Germinal center (tissue), 1 donor: ENCODE results near the gene TBXA2R.
"Not testable (repeated sequence)": the region's sequence is repeated elsewhere in the genome, so short reads cannot be mapped to it uniquely, and the experiment has no call there.

Experiments
- DNase-seq: peaks from one replicate; pipeline ENCODE4 v3.0.0; 2012; ENCODE audit warnings: mixed read lengths, low spot score

TBXA2R gene

DNA sequence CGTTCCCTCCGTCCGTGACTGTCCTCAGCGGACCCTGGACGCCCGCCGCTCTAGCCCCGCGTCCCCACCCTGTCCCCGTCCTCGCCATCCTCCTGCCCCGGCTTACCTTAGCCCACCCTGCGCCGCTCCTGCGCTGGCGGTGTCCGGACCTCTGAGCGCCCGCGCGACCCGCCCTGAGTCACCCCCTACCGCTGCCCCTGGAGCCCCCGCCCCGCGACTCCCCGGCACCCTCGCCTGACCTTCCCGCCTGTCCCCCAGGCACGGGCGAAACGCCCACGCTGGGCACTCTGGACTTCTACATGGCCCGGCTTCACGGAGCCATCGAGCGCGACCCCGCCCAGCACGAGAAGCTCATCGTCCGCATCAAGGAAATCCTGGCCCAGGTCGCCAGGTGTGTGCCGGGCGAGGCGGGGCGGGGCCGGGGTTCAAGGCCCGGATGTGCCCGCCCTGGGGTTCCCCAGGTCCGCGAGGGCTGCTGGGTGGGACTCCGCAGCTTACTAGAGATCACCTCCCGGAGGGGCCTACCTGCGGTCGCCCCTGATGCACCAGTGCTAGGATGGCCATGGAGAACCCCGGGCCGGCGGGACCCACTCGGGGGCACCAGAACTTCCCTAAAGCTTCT, 28.8 kb downstream of the TBXA2R start:
- DNase-seq: no peak

DNA sequence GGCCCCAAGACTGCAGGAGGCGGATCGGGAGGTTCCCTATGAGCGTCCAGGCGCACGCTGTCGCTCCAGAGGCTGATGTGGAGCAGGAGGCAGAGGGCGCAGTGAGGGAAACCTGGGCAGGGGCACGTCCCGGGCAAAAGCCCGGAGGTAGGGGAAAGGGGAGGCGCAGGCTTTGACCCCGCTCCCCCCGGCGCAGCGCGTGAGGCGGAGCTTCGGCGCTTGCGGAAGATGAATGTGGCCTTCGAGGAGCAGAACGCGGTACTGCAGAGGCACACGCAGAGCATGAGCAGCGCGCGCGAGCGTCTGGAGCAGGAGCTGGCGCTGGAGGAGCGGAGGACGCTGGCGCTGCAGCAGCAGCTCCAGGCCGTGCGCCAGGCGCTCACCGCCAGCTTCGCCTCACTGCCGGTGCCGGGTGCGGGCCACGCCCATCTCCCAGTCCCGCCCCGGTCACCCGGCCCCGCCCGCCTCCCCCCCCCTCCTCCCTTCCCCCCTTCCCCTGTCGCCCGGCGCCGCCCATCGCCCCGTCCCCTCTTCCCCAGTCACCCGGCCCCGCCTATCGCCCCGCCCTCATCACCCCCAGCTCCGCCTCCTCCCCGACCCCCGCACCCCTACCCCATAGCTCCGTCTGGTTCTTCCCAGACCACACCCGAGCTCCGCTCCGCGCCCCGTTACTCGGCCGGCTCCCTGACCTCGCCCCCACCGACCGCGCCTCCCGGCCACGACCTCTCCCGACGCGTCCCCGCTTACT, 29.8 kb downstream of the TBXA2R start:
- no peak for DNase-seq

DNA sequence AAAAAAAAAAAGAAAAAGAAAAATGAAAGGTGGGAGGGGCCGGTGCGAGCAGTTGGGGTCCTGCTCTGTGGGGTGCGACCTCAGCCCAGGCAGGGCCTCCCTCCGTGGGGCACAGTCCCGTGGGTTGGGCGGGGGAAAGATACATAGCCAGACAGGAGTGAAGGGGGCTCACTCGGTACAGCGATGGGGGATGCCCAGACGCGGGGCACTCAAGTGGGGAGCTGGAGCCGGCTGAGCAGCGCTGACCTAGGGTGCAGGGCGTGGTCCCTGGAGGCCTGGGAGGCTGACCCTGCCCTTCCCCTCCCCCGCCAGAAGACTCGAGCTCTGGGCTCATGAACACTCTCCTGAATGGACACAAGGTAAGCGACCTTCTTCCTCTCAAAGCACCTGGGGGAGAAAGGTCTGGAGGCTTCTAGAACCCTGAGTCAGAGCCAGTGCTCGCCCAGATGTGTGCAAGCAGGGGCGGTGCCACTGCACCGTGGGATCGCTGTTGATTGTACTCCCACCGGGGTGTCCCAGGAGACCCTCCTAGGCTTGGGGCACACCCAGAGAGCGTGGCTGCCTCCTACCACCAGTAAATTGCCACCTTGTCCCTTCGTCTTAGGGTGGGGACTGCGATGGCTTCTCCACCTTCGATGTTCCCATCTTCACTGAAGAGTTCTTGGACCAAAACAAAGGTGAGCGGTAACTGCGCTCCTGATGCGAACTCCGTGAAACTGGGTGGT, 30.6 kb downstream of the TBXA2R start:
- DNase-seq: no peak

DNA sequence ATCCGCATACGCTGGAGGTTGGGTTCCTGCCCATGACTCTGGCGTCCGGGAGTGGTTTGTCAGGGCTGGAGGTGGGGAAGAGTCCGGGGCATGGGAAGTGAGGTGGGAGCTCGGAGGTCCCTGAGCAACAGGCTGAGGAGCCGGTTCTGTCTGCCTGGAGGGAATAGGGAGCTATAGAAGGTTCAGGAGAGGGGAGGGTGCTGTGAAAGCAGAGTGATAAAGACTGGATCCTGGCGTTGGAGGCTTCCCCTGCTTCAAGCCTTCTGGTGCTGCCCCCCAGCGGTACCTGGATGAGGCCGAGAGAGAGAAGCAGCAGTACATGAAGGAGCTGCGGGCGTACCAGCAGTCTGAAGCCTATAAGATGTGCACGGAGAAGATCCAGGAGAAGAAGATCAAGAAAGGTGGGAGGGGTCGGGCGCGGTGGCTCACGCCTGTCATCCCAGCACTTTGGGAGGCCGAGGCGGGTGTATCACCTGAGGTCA, 31.4 kb downstream of the TBXA2R start:
- no peak for DNase-seq

DNA sequence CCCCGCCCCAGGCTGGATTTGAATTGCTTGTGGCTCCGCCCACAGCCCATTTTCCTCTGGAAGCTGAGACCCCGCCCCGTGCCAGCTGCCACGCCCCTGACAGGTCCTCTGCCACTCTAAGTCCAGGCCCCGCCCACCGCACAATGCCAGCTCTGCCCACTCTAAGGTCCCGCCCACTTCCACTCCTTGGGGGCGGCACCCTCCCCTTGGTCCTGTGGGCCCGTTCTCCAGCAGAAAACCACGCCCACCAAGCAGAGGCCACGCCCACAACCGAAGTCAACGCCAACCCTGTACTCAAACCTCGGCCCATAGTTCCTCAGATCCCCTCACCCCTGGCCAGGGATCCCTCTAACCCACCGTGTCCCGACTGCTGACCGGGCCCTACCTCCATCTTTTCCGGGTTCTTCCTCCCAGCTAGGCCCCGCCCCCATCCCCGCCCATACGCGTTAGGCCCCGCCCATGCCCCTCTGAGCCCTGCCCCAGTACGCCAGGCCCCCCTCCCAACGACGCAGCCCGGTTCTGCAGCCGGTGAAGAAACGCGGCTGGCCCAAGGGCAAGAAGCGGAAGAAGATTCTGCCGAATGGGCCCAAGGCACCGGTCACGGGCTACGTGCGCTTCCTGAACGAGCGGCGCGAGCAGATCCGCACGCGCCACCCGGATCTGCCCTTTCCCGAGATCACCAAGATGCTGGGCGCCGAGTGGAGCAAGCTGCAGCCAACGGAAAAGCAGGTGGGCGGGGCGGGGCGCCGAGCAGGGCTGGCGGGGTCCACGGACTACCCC, 32.6 kb downstream of the TBXA2R start:
- peak; percentile 91 for DNase-seq

DNA sequence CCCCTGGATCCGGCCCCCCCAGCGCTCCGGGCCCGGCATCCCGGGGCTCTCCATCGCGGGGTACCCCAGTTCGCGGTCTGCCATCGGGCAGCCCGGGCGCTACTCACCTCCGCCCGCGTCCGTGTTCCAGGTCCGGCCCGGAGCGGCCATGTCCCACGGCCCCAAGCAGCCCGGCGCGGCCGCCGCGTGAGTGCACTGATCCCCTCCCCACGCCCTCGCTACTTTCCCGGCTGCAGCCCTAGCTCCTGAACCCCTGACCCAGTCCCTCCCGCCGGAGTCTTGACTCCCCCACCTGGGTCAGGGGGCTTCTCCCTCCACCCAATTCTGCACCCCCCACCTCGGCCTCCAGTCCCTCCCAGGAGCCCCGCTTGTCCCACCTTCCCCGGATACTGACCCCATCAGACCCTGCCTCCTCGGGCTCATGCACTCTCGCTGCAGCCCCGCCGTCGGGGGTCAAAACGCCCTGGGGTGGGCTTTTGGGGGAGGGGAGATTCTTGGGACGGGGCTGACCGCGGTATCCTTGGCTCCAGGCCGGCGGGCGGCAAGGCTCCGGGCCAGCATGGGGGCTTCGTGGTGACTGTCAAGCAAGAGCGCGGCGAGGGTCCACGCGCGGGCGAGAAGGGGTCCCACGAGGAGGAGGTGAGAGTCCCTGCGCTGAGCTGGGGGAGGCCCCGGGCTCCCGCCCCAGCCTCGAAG, 33.4 kb downstream of the TBXA2R start:
- no peak for DNase-seq

DNA sequence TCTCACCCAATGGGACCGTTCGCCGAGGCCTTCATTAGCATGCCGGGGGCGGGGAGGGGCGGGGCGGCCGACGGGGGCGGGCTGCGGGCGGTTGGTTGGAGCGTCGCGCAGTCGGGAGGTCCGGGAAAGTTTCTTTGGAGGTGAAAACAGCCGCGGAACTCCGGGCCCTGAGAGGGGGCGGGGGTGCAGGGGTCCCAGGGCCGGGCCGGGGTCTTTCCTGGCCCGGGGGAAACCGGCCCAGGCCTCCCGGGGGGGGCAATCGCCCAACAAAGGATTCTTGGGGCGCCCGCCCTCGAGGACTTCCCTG, 33.9 kb downstream of the TBXA2R start, which contains the start of gene HMG20B:
HMG20B (plus strand) TSS at position 90 of the 307 bp plus-strand sequence. CDS start 366 bp downstream, outside the sequence.
- DNase-seq: no peak

DNA sequence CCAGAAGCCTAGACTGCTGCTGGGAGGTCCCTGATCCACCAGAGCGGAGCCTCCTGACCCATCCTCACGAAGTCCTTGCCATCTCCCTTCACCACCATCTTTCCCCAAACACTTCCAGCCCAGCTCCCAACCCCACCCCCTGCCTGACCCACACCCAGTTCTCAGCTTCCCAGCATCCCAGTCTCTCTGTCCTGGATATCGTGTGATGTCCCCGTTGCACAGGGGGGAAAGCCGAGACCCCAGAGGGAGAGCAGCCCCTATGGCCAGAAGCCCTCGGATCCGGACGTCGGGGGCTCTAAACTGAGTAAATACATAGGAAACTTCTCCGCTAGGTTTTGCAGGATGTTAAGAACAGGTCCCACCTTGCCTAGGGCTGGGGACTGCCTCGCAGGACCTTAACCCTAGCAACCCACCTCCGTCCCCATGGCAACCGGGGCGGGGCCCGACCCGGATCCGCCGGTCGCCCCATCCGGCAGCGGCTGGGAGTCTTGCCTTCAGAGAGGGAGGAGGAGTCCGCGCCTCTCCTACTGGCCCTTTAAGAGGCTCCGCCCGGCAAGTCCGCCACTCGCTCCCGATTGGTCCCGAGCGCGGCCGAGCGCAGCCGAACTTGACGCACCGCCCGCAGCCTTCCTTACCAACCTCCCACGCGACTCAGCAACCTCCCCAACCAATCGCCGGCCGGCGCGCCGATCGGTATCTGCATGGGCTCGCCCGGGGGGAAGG, 34.4 kb downstream of the TBXA2R start:
- peak; percentile 98 for DNase-seq

DNA sequence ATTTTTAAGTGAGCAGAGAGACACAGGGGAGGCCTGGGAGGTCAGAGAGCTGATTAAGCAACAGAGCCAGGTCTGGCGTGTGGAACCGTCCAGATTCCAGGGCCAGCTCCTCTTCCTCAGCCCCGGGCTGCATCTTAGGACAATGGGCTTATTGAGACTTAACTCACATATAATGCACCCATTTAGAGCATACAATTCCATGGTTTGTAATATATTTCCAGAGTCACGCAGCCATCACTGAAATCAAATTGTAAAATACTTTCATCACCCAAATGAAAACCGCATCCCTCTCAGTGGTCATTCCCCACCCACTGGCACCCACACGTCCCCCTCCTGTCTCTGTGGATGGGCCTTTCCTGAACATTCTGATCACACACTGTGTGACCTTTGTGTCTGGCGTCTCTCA, 36.1 kb downstream of the TBXA2R start:
- DNase-seq: no peak

DNA sequence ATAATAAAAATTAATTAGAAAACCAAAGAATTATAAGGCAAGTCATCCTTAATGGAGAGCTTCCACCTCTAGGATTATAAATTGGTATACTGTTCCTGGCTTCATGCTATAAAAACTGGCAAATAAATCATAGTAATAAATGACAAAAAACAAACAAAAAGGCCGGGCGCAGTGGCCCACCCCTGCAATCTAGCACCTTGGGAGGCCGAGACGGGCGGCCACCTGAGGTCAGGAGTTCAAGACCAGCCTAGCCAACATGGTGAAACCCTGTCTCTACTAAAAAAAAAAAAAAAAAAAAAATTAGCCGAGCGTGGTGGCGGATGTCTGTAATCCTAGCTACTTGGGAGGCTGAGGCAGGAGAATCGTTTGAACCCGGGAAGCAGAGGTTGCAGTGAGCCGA, 36.6 kb downstream of the TBXA2R start:
- DNase-seq: not testable (repeated sequence)

DNA sequence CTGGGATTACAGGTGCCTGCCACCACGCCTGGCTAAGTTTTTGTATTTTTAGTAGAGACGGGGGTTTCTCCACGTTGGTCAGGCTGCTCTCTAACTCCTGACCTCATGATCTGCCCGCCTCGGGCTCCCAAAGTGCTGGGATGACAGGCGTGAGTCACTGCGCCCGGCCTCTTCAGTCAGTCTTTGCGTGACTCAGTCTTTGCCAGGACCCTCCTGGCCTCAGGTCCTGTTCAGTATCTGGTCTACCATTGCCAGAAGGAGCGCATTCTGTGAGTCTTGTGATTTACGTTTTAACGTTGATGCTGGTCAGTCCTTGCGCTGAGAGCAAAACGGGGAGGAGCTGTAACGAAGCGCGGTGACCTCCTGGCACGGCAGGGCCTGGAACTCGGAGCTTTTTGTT, 41.5 kb downstream of the TBXA2R start:
- no peak for DNase-seq

DNA sequence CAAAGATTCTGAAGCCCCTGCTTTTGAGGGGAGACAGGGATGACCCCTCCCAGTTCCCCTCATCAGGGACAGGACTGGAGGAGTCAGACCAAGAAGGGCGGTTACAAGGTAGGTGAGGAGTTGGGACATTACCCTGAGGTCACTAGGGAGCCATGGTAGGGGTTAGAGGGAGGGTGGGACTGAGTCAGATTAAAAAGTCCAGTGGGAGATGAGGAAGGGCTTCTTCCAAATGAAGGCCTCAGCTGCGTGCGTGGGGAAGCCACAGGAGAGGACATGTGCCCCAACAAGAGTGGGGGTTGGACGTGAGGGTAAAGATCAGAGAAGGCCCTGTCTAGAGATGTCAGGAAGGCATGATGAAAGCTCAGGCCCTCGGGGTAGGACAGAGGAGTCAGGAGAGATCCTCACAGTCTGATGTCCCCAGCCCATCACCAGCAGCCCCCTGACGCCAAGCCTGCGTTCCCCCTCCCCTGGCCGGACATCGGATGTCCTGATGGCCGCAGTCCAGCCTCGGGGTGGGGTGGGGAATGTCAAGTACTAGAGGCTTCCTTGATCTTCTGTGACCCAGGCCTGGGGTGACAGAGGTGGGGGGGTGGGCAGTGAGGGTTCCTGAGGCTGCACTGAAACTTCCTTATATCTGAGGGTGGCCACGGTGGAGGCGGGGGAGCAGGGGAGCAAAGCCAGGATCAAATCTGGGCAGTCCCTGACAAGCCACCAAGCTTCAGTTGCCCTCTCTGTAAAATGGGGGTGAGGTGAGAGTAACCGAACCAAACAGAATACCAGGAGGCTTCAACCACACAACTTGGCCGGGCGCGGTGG, 42.8 kb downstream of the TBXA2R start:
- DNase-seq: no peak

DNA sequence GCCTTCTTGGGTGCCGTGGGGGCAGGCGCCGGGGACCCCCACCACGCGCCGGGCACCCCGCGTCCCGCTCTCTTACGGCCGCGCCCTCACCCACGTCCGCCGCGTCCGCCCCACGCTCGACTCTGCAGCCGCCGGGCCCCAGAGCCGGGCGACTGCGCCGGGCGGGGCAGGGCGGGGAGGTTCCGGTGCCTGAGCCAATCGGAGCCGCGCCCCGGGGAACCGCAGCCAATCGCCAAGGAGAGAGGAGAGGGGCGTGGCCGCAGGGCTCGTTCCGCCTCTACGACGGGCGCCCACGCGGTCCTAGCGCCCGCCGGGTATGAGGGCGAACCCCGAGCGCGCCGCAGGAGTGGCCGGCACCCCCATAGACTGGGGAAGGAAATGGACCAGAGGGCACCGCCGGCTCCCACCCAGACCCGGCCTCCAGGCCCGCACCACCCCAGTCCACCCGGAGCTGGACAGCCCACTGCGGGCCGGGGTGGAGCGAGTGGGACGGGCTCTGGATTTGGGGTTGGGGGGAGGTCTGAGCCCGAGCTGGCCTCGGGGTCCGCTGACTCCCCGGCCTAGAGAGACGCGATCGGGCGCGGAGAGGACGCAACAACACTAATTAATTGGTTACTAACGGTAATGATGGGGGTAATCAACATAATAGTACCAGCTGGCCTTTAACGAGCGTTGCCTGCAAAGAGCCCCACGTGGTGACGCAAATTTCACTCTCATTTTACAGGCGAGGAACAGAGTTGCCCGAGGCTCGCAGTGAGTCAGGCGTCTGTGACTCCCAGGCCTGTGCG, 49.0 kb downstream of the TBXA2R start, which contains the start of gene MFSD12:
MFSD12 (minus strand) TSS at position 126 of the 788 bp plus-strand sequence. CDS start 183 bp downstream, outside the sequence.
- peak; percentile 100 for DNase-seq

DNA sequence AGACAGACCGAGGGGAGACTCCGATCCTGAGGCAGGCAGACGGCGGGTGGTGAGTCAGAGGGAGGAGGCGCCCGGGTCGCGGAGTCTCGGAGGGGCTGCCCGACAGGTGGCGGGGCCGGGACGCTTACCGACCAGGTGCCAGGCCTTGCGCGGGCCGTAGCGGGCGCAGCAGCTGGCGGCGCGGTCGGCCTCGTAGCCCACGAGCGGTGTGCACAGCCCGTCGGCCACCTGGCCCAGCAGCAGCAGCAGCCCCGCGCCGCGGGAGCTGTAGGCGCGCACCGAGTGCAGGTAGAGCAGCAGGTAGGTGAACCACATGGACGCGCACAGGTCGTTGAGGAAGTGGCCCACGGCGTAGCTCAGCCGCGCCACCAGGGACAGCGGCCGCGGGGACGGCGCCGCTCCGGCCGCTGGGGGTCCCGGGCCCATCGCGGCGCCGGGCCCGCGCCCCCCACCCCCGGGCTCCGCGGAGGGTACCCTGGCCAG, 49.7 kb downstream of the TBXA2R start:
- peak; percentile 70 for DNase-seq

DNA sequence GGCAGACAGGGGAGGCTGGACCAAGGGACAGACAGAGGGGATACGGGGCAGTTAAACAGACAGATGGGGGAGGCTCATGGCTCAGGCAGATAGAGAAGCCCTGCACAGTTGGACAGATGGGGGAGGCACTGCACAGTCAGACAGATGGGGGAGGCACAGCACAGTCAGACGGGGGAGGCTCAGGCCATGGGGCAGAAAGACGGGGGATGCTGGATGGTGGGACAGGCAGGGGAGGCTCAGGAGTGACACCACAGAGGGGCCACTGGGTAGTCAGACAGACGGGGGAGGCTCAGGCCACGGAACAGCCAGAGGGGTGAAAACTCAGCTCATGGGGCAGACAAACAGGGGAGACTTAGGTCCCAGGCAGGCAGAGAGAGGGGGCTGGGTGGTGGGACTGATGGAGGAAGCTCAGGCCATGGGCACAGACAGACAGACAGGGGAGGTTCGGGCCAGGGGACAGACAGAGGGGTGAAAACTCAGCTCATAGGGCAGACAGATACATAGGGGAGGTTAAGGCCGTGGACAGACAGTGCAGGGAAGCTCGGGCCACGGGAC, 50.2 kb downstream of the TBXA2R start:
- no peak for DNase-seq

DNA sequence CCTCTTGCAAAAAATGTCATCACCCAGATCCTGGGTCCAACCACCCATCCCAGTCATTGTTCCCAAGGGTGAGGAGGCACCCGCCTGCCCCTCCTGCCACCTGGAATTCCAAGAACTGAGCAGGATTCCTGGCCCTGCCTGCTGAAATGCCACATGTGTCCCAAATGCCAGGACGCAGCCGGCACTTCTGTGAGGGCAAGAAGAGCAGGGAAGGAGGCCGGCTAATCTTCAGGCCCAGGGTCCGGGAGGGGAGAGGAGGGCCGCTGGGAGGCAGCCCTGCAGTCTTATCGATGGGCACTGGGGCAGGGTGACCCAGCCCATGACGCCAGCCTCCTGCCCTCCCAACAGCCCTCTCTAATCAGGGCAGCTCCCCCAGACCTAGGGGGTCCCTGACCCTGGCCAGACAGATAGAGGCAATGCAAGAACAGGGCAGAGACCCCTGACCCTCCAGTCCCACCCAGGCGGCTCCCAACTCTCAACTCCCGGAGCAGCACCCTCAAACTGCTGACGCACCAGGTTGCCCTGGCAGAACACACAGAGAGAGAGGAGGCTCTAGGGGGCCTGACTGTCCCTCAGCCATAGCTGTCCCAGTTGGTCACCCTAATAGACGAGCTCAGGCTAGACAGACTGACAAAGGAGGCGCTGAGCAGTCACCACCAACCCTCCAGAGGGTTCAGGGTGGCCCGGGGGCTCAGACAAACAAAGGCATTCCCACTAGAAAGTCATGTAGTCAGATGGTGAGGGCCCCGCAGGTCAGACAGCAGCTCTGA, 50.8 kb downstream of the TBXA2R start:
- DNase-seq: no peak

DNA sequence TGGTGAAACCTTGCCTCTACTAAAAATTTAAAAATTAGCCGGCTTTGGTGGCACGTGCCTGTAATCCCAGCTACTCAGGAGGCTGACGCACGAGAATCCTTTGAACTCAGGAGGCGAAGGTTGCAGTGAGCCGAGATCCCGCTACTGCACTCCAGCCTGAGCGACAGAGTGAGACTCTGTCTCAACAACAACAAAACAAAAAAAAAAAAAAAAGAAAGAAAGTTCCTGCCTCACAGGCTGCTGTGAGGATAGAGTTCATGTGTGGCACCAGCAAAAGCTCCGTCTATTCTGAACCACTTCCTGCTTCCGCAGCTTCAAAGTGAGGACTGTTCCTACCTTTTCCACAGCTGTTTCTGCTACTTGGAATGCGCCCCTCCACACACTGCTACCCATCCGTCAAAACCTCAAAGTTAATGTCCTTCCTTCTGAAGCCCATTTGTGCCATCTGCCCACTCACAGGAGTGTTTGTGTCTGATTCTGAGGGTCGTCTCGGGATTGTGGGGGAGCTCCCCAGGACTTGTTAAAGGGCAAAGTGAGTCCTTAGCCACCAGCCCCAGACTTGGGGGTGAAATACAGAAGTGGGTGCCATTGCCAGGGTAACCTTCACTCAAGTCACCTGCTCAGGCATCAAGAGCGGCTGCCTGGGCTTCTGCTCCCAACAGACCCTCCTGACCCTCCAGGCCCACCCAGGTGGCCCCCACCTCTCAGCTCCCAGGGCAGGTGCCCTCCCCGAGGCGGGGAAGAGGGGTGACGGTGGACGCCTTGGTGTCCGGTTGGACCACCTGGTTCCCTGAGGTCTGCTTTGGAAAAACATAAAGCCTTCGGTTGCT, 52.2 kb downstream of the TBXA2R start:
- DNase-seq: no peak
